Fibroblast of skin of right quadriceps (primary cell): ENCODE measurements around the gene LGI2.
"Not testable (repeated sequence)": the region's sequence is repeated elsewhere in the genome, so short reads cannot be mapped to it uniquely, and the experiment has no call there.

ENCODE experiments used
- DNase-seq: peaks from one replicate; pipeline ENCODE4 v3.0.0-alpha.2; 2013

The LGI2 gene

DNA sequence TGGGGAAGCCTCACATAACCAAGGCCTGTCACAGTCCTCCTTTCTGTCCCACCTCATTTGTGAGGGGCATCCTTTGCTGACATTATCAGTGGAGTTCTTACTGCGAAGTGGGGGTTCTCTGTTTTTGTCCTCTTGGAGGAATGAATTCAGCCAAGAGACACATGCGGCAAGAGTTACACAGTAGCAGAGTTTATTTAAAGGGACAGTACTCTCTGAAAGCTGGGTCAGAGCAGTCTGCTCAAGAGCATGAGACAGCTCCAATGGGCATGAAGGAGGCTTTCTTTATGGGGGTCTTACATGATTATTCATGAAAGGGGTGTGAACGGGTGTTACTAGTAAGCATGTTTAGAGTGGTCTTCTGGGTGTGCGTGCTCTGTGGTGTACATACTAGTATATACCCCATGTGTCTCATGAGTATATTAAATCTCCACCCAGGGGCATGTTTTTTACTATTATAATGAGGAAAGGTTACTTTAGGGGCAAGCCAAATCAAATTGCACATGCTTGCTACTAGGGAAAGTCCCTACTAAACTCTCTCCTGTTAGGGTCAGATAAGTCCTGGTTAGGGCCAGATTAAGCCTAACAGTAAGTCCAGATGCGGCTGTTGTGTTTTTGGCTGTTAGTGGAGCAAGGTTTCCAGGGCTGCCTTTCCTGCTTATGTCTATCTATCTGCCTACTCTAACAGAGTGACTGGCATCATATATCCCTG lies 19.8 kb upstream of the LGI2 start:
- DNase-seq: no peak

DNA sequence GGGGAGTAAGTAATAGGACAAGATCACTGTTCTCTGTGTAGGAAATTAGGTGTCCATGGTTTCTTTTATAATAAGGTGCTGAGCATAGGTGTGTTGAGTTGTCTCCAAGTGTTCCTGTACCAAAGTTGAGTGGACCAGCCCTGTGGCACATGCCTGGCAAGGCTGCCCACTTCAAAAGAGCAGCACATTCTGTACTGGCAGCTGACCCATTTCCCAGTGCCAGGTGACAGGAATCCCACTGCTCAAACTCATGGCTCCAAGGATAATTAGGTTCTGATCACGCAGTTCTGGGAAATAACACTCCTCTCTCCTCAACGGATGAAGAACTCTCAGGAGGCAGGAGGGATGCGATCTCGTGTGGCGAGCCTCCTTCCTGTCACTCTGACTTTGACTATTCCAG lies 12.8 kb upstream of the LGI2 start:
- no peak for DNase-seq

DNA sequence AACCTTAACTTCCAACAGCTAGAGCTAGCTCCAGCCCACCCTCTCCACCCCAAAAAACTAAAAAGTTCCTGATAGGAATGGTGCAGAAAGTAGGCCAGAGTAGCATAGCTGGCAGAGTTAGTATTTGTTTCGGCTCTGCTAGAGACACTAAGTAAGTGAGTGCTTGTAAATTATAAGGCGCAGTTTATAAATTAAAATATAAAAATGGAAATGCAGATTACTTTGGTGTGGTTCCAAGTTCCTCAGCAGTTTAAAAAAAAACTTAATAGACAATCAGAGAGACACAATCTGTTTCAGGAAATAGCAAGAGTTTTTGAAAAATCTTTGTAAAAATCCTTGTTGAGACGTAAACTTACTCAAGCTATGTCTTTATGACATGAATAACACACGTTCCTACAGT lies 2.8 kb upstream of the LGI2 start:
- DNase-seq: no peak

DNA sequence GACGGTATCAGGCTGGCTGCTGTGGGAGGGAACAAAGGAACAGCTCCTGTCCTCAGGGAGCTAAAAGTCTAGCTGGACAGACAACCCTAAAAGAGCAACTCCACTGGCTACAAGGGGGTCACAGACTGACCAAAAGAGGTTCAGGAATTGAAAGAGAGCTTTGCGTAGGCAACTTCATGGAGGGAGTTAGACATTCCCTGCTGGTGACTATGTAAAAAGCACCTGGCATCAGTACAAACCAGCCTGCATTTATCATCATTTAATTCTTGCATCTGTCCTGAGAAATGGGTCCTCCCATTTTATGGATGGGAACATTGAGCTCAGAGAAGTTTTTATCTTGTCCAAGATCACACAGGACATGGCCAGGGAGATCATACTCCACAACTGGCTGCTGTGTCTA lies 1.4 kb upstream of the LGI2 start:
- DNase-seq: peak; percentile 10

DNA sequence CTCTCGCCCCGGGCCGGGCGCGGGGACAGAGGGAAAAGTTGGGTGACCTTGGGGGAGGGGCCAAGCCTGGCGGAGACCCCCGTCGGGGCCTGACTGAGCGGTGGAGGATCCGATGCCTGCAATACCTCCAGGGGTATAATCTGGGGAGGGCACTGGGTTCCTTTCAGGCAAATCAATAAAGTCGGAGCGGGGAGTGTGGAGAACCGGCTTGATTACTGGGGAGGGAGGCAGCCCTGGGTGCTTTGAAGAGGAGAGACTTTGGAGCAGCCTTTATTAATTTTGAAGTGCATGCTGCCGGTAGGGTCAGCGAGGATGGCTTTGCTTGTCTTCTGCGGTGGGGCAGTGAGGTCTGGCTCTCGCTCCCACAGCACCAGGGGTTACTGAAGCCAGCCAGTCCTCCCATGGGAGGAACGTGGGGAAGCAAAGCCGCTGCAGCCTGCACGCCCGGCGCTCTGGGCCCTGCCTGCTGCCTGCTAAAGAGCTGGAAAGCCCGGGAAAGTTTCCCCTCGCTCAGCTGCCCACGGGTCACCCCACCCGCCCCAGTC lies 403 bp upstream of the LGI2 start:
- DNase-seq: peak; percentile 4

DNA sequence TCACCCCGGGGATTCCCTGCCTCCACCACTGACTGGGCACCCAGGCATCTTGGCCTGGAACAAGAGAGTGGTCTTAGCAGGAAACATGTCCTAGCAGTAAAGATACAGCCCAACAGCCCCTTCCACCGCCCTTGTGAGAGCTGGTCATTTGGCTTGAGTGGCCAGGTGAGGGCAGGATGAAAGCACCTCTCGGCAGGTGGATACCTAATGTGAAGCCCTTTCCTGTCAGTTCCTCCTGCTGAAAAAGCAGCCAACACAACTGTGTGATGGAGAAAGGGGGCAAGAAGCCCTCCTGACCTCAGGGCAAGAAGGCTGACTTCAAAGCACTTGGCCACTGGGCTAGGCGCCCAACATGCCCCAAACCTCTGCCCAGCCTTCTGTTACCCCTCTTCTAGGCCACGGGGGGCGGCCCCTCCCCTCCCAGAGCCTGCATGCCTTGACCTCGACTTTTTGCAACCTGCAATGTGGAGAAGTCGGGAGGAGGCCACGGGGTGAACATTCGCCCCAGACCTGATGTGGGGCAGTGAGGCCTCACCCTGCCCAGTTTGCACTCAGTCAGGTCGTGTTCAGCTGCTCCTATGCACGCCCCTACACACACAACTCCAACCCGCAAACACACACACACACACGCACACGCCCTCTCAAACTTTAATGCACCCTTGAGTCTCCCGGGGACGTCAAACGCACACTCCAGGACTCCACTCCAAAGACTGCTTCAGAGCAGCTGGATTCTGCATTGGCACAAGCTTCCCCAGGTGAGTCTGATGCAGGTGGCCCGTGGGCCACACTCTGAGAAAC lies 1.1 kb downstream of the LGI2 start:
- no peak for DNase-seq

DNA sequence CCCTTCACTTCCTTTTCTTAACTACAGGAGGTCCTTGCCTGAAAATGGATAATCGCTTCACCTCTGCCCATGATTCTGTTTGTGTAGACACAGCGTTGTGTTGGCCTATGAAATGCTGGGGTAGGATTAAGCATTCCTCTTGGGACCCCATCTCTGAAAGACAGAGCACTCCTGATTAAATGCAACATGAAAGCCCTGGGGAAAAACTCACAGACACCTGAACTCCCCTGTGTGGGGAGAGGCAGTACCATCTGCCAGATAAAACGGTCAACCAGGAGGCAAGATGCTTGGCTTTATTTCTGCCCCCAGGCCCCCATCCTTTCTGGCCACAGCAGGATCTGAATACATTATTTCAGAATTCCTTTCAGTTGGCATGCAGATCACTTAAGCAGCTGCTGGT lies 1.9 kb downstream of the LGI2 start:
- DNase-seq: no peak

DNA sequence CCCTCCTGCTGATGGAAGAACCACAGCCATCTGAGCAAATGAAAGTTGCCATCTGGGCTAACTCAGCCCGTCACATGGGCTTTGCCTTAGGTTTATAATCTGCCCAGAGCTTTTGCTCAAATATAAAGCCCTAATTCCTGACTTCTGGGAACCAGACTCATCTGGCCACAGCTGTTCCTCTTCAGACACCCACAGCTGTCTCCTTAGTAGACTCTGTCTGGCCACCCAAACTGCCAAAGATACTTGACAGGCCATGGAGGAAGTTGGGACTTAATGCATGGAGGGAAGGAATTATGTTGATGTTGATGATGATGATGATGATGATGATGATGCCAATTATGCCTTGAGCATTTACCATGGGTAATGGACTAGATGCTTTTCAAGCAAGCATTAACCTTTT lies 8.0 kb downstream of the LGI2 start:
- no peak for DNase-seq

DNA sequence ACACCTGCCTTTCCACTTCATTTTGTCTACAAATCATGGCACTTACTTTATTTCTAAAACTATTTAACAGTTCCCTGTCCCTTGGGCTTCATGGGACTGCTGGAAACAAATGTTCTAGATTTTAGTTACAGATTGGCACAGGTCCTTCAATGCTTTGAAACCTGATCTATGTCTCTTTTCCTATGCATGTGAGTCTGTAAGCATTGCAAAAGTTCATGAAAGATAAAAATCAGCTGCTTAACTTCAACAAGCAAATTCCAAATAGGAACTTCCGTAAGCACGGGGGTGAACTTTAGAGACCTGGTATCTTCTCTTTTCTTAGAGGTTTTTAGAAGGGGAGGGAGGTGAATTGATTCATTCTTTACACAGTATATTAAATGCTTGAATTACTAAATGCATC lies 9.5 kb downstream of the LGI2 start:
- DNase-seq: peak; percentile 11

DNA sequence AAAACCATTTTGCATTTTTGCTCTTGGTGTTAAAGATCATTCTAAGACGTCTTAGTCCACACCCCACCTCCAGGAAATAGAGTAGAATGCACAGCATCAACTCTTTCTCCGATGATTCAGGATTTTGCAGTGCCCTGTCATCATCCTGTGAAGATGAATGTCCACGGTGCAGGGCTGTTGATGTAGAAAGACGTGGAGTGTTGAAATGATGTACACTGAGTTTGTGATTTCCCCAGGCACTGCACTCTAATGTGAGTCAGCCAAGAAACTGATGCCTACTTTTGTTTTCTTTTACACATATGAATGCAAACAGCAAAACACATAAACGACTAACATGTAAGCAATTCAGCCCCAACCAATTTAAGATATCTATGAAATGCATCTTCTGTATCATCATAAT lies 10.5 kb downstream of the LGI2 start:
- peak; percentile 61 for DNase-seq

DNA sequence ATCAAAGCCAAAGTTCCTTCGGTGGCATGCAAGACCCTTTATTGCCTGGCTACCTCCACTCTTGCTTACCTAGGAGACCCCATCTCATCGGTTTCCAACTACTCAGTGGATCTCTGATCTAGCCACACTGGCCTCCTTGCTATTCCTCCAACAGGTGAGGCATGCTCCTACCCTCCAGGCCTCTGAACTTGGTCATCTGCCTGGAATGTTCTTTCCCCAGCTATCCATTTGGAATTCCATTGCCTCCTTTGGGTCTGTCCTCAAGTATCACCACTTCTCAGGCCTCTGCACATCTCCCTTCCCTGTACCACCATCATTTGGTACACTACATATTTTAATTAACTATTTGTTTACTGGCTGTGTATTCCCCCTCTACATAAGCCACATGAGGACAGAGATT lies 11.2 kb downstream of the LGI2 start:
- DNase-seq: no peak

DNA sequence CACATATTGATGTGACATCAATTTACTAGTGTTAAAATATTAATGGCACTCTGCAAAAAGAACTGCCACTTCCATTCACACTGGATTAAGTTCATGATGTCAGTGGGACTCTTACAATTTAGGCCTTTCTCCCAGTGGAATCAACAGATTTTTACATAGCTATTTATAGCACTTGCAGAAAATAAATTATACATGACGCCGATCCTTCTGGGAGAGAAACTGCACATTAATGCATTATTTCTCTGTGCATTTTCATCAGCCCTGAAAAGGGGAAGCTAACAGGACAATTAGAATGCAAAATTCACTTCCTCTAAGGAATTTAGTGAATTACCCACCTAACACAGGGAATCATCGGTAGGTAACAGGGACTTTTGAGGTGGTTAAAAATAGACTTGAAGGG lies 15.7 kb downstream of the LGI2 start:
- DNase-seq: peak; percentile 11

DNA sequence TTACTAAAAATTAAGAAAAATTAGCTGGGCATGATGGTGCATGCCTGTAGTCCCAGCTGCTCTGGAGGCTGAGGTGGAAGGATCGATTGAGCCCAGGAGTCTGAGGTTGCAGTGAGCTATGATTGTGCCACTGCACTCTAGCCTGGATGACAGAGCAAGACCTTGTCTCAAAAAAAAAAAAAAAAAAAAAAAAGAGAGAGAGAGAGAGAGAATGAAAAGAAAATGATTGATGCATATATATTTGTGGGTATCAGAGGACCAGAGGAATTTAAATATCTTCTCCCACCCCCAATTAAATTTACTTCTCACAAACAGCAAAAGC lies 16.1 kb downstream of the LGI2 start:
- not testable (repeated sequence) for DNase-seq

DNA sequence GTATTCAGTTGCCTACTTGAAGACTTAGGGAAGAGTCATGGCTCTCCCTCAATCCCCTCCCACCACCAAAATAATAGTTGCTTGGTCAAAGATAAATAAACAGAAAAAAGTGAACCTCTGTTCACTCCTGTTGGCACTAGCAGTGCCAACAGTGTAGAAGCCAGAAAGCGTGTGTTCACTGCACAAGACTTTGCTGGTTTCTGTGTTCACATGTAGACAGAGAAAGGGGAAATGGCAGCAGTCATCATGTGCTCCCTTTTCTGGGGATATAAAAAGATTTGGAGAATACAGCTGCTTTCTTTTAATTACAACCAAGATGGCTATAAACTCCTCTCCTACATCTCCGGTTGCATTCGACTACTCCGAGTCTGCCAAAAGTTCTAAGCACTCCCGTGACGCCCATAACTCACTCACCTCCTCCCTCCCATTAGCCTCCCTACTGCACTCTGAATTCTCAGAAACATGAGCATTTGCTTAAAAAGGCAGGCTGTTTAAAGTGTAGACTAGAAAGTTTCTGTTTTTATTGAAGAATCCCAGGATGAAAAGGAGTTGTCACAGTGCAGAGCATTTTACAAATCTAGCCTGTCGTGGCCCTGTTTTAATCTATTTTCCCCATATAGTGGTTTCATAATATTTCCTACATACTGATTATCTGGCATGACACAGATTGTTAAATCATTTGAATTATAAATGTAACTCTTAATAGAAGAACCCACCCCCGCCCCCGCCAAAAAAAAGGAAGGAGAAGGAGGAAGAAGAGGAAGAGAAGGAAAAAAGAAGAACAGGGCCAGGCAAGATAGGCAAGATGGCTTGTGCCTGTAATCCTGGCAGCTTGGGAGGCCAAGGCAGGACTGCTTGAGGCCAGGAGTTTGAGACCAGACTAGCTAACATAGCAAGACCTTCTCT lies 16.7 kb downstream of the LGI2 start:
- DNase-seq: peak; percentile 44

DNA sequence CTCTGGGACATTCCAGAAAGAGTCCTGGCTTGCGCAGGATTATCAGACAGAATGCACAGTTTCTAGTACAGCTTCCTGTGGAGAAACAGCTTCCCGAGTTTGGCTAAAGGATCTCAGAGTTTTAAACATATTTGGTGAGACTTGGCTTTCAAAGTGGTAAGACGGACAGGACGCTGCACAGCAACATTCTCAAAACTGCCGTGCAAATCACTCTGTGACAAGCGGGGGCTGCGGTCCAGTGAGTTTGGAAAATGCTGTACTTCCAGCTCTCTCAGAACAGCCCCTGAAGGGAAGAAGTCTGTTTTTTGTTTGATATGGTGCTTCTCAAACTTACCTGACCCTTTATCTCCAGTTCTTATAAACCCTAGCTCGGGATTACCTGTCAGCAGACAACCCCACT lies 18.1 kb downstream of the LGI2 start:
- no peak for DNase-seq

DNA sequence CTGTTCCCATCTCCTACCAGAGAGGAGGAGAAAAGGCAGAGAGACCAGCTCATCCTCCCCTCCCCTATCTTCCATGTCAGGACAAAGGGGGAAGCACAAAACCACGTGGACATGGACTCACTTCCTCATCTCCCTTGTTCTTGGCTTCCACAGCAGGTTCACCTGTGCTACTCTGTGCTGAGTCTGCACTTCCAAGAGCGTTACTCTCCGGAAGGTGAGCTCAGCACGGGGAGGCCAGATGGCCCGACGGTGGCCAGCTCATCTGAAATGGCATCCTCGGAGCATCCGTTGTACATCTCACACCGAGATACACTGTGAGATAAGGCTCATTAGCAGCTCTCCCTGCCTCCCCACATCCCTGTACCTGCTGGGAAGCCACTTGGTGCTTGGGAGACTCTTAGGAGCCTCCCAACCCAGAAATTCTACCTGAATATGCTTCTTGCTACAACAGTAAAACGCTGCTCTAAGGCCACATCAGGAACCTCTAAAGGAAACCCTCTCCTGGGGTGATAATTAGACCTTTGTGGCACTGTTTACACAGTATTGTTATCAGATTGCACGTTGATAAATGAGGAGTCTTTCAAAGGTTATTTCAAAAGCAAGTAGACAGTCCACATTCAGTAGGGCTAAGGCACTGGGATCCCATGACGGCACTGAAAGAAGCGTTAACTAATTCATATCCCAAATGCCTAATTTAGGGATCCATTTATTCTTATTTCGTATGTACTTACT lies 19.4 kb downstream of the LGI2 start:
- DNase-seq: no peak

DNA sequence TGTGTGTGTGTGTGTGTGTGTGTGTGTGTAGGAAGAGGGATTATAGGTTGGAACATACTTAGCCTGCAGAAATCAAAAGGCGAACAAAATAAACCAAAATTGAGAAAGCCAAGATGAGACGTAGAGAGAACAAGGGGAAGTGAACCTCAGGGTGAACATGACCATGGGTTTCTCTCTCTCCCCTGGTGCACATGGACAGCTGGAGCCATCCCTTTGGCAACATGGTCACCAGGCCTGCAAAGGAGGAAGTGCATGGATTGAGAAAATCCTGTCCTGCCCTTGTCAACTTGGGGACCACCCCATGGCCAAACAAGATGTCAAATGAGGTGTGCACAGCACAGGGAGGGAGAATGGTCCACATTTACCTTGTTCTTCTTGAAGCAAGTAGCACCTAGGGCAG lies 23.1 kb downstream of the LGI2 start:
- DNase-seq: no peak

DNA sequence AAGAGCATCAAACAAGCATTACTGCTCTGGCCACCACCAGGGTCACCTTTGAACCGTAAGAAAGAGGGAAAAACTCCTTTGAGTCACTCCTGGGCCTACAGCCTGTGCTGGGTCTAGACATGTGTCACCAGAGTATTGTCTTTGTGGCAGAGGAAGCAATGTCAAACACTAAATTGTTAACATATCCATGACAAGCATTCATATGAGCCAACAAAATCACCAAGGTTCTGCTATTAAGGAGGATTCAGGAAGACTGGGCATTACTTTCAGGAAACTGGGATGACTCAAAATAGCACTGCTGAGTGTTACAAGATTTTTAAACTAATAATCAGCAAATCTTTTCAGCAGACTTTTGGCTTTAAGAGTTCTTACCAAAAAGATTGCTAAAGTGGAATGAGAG lies 28.1 kb downstream of the LGI2 start:
- DNase-seq: peak; percentile 20

DNA sequence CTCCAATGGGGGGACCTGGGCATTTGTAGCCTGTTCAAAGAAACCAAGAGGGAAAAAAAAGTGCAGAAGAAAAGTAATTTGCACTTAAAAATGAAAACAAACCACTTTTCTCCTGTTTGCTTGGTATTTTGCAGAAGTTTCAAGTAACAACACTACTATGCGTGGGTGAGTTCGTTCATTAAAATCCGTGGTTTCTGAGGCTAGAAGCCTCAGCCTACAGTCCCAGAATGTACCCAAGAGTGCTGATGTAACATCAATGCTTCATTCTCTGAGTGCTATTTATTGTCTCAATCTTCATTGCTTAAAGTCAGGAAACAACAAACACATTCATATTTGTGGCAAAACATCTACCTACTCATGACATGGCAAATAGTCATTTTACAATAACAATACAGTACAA lies 29.2 kb downstream of the LGI2 start:
- no peak for DNase-seq

DNA sequence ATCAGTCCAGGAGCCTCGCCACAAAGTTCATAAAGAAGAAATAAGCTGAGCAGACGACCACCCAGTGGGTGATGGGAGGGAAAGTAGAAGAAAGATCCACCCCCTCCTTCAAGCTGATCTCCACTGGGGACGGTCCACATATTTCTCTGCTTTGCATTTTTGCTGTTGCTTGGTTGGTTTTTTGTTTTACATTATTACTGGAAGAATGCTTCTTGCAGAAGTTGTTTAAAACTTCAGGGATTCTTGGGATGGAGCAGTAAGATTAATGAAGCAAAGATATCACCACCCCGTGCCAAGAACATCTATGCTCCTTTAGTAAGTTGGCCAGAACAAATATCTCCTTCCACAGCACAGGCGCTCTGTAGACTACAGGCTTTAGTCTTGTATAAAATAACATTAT lies 30.1 kb downstream of the LGI2 start:
- DNase-seq: no peak

DNA sequence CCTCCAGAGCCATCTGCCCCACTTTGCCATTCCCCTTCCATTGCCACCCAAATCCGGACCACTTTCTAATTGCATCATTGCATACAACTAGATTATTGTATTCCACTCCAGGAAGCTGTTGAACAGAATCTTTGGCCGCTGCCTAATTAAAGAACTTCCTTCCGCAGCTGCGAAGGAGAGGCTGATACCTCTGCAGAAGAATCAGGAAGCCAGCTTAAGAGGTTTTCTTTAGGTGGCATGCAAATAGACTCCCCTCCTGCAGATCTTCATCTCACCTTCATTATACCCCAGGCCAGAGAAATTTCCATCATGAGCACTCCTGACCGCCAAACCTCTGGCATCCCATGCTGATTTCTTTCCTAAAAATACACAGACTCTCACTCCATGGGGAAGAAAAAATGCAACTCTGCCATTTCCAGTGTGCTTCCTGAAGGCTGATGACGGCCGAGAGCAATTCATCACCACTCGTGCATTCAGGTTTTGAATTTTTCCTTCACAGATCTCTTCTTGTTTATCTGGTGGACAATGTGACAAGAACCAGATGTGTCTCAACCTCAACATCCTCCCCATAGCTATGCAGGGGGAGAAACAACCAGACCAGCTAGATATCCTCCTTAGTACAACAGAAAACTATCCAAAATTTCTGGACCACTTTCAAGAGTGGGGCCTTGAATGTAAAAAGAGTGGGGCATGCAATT lies 31.2 kb downstream of the LGI2 start:
- peak; percentile 27 for DNase-seq

DNA sequence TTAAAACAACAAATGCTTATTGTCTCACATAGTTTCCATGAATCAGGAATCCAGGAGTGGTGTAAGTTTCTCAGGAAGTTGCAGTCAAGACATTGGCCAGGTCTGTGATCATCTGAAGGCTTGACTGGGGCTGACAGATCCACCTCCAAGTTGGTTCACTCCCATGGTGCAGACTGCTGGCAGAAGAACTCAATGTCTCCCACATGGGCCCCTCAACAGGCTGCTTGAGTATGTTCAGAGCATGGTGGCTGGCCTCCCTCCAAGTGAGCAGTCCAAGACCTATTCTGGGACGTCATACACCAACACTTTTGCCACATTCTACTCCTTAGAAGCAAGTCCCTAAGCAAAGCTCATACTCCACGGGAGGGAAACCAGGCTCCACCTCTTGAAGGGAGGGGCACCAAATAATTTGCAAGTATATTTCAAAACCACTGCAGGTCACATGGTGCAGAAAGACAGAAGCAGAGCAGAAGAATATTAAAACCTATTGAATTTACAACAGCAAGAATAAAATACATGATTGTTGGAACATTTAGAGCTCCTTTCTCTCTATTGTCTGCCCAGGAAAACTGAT lies 35.3 kb downstream of the LGI2 start:
- no peak for DNase-seq
